ENCODE data around the gene EPHB2. TPM values are rescaled to one million over a fixed set of nuclear protein-coding genes. Genes with fewer than 3 reads are reported as not detected.

The EPHB2 gene
- total RNA-seq, 1 experiment from 2014 or later: 0.45 TPM

DNA sequence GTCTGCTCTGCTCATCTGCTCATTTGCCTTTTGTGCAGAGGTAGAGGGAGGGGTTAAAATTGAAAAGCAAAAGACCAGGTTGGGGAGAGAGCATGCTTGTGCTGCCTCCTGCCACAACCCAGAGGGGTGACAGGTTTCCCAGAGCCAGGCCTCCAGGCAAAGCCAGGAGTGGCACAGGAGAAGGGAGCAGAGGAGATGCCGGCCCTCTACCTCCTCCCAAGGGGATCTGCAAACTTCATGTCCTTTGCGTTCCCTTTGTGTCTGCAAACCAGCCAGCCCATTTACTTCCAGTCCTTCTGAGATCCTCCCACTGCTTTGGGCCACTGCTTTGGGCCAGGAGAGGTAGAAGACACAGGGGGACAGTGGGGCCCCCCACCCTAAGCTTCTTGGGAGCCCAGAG lies 67.8 kb downstream of the EPHB2 start:
- Histone ChIP-seq H3K4me3 (ENCODE audit: low read length) (peak overlapping the region; percentile 17; the same call in 1 of the 2 replicates), H3K9me3 (ENCODE audit: low read length) (no peaks in the 10 kb centered on the region), H2AFZ (ENCODE audit: low read length) (no peak overlapping the region; the same call in 1 of the 2 replicates), H3K9ac (ENCODE audit: low read length) (peak overlapping the region; percentile 48), H3K4me1 (ENCODE audit: low read length) (peaks cover 62% of the 10 kb centered on the region), H3K27ac (ENCODE audit: low read length) (peak overlapping the region; percentile 64), H3K79me2 (ENCODE audit: low read length) (no peaks in the 10 kb centered on the region), H3K9me2 (replicated peaks; ENCODE audit: insufficient read depth, low read length) (no peaks in the 10 kb centered on the region), H3K27me3 (ENCODE audit: low read length) (no peaks in the 10 kb centered on the region), H4K20me1 (ENCODE audit: insufficient read depth, low read depth, low read length) (no peaks in the 10 kb centered on the region), H3K4me2 (ENCODE audit: low read depth, low read length, poor library complexity, severe bottlenecking) (peak overlapping the region; percentile 52), H3K36me3 (ENCODE audit: insufficient read depth, low read length) (no peaks in the 10 kb centered on the region)
- peak; percentile 65 for DNase-seq

DNA sequence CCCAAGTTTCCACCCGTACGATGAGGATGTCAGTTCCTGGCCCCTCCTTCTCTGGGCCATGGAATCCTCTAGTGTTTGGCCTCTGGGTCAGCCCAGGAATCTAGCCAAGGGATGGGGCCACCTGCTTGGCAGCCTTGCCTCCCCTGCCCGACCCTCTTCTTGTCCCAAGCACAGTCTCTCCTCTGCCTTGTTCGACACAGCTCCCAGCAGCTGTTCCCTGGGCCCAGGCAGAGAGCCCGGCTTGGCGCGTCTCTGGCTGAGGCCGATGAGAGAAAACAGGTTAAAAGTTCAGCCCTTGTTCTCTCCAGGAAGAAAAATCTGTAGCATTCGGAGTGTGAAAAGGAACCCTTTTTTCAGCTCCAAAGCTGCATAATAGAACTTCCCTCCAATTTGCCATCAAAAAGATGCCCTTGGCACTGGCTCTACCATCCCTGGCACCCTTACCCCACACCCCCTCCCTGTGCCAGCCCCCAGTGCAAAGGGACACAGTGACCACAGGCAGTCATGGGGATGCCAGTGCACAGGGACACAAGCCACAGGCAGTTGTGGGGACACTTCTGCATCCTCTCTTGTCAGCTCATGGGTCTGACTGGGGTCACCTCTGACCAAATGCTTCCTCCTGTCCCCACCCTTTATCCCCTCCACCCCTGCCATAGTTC lies 68.4 kb downstream of the EPHB2 start:
- Histone ChIP-seq H3K9me2 (replicated peaks; ENCODE audit: insufficient read depth, low read length) (no peaks in the 10 kb centered on the region), H3K9ac (ENCODE audit: low read length) (peak overlapping the region; percentile 48), H4K20me1 (ENCODE audit: insufficient read depth, low read depth, low read length) (no peaks in the 10 kb centered on the region), H3K4me2 (ENCODE audit: low read depth, low read length, poor library complexity, severe bottlenecking) (peak overlapping the region; percentile 52), H3K4me1 (ENCODE audit: low read length) (peaks cover 62% of the 10 kb centered on the region), H3K27me3 (ENCODE audit: low read length) (no peaks in the 10 kb centered on the region), H3K36me3 (ENCODE audit: insufficient read depth, low read length) (no peaks in the 10 kb centered on the region), H3K9me3 (ENCODE audit: low read length) (no peaks in the 10 kb centered on the region), H3K79me2 (ENCODE audit: low read length) (no peaks in the 10 kb centered on the region), H3K4me3 (ENCODE audit: low read length) (peak overlapping the region; percentile 17; the same call in 1 of the 2 replicates), H3K27ac (ENCODE audit: low read length) (peak overlapping the region; percentile 64), H2AFZ (ENCODE audit: low read length) (no peak overlapping the region)
- DNase-seq: no peak

DNA sequence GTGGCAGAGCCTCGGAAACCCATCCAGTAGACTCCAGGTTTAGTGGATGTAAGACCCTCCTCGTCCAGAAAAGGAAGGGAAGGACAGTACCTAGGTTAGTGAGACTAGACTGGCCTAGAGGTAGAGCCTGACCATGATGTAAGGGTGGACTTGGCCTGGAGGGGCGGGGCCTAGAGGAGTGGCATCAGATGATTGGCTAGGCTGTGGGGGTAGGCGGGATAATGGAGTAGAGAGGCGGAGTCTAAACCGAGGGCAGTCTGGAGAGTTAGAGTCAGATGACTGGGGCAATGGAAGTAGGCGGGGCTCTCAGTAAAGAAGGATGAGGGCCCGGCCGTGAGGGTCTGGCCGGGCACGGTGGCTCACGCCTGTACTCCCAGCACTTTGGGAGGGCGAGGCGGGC lies 70.1 kb downstream of the EPHB2 start:
- Histone ChIP-seq H3K79me2 (ENCODE audit: low read length) (no peaks in the 10 kb centered on the region), H3K4me2 (ENCODE audit: low read depth, low read length, poor library complexity, severe bottlenecking) (no peak overlapping the region), H3K9me3 (ENCODE audit: low read length) (no peaks in the 10 kb centered on the region), H3K27me3 (ENCODE audit: low read length) (no peaks in the 10 kb centered on the region), H3K27ac (ENCODE audit: low read length) (no peak overlapping the region), H4K20me1 (ENCODE audit: insufficient read depth, low read depth, low read length) (no peaks in the 10 kb centered on the region), H3K4me1 (ENCODE audit: low read length) (peaks cover 66% of the 10 kb centered on the region), H3K4me3 (ENCODE audit: low read length) (no peak overlapping the region), H3K9me2 (replicated peaks; ENCODE audit: insufficient read depth, low read length) (no peaks in the 10 kb centered on the region), H3K36me3 (ENCODE audit: insufficient read depth, low read length) (no peaks in the 10 kb centered on the region), H3K9ac (ENCODE audit: low read length) (no peak overlapping the region), H2AFZ (ENCODE audit: low read length) (no peak overlapping the region)
- DNase-seq: peak; percentile 81

DNA sequence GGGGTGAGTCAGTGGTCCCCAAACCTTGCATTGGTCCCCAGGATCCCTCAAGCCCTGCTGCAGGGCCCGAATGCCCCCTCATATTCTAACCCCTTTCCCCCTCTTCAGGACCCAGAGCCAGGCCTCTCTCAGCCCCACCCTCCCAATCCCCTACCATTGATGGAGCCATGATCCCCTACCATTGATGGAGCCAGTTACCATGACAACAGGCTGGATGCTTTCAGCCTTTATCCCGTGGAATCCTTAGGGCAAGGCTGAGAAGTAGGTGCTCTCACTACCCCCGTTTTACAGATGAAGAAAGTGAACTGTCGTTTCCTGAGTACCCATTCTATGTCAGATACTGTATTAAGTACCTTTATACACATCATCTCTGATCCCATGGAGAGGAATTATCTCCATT lies 70.8 kb downstream of the EPHB2 start:
- H2AFZ ChIP-seq (ENCODE audit: low read length): no peak overlapping the region
- no peaks in the 10 kb centered on the region for H4K20me1 ChIP-seq (ENCODE audit: insufficient read depth, low read depth, low read length)
- H3K27me3 ChIP-seq (ENCODE audit: low read length): no peaks in the 10 kb centered on the region
- H3K9me3 ChIP-seq (ENCODE audit: low read length): no peaks in the 10 kb centered on the region
- no peaks in the 10 kb centered on the region for H3K36me3 ChIP-seq (ENCODE audit: insufficient read depth, low read length)
- no peaks in the 10 kb centered on the region for H3K79me2 ChIP-seq (ENCODE audit: low read length)
- no peak overlapping the region for H3K4me3 ChIP-seq (ENCODE audit: low read length)
- H3K4me1 ChIP-seq (ENCODE audit: low read length): peaks cover 66% of the 10 kb centered on the region
- no peak overlapping the region for H3K27ac ChIP-seq (ENCODE audit: low read length)
- H3K9me2 ChIP-seq (replicated peaks; ENCODE audit: insufficient read depth, low read length): no peaks in the 10 kb centered on the region
- no peak overlapping the region for H3K9ac ChIP-seq (ENCODE audit: low read length)
- no peak for DNase-seq
- H3K4me2 ChIP-seq (ENCODE audit: low read depth, low read length, poor library complexity, severe bottlenecking): no peak overlapping the region

DNA sequence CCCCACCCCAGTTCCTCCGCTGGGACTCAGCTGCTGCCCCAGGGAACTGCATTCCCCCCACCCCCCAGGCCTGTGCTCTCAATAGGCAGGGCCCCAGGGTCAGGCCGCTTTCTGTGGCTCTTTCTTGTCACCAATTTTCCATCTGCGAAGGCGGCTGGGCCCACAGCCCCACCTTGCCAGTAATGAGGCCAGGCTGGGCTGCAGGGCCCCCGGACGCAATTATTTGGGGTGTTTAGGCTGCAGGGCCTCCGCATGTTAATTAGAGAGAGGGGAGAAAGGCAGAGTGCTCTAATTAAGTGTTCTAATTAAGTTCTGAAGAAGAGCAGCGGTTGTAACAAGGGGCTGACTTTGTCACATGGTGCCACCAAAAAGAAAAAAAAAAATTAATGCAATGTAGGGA lies 71.8 kb downstream of the EPHB2 start:
- Histone ChIP-seq H4K20me1 (ENCODE audit: insufficient read depth, low read depth, low read length) (no peaks in the 10 kb centered on the region), H3K9me3 (ENCODE audit: low read length) (no peaks in the 10 kb centered on the region), H3K36me3 (ENCODE audit: insufficient read depth, low read length) (no peaks in the 10 kb centered on the region), H3K27me3 (ENCODE audit: low read length) (no peaks in the 10 kb centered on the region), H3K4me1 (ENCODE audit: low read length) (peaks cover 65% of the 10 kb centered on the region), H3K79me2 (ENCODE audit: low read length) (no peaks in the 10 kb centered on the region), H2AFZ (ENCODE audit: low read length) (no peak overlapping the region), H3K9ac (ENCODE audit: low read length) (no peak overlapping the region), H3K9me2 (replicated peaks; ENCODE audit: insufficient read depth, low read length) (no peaks in the 10 kb centered on the region), H3K27ac (ENCODE audit: low read length) (no peak overlapping the region; the same call in 1 of the 2 replicates), H3K4me3 (ENCODE audit: low read length) (no peak overlapping the region), H3K4me2 (ENCODE audit: low read depth, low read length, poor library complexity, severe bottlenecking) (no peak overlapping the region)
- no peak for DNase-seq

DNA sequence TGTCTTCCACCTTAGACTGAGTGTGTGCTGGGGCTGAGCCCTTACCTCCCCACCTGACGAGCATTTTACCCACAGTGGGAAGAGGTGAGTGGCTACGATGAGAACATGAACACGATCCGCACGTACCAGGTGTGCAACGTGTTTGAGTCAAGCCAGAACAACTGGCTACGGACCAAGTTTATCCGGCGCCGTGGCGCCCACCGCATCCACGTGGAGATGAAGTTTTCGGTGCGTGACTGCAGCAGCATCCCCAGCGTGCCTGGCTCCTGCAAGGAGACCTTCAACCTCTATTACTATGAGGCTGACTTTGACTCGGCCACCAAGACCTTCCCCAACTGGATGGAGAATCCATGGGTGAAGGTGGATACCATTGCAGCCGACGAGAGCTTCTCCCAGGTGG lies 73.7 kb downstream of the EPHB2 start:
- H3K4me3 ChIP-seq (ENCODE audit: low read length): no peak overlapping the region
- H3K9me3 ChIP-seq (ENCODE audit: low read length): no peaks in the 10 kb centered on the region
- no peaks in the 10 kb centered on the region for H3K79me2 ChIP-seq (ENCODE audit: low read length)
- no peaks in the 10 kb centered on the region for H4K20me1 ChIP-seq (ENCODE audit: insufficient read depth, low read depth, low read length)
- H3K27ac ChIP-seq (ENCODE audit: low read length): no peak overlapping the region
- H3K4me1 ChIP-seq (ENCODE audit: low read length): peaks cover 55% of the 10 kb centered on the region
- H3K9me2 ChIP-seq (replicated peaks; ENCODE audit: insufficient read depth, low read length): no peaks in the 10 kb centered on the region
- DNase-seq: no peak
- no peak overlapping the region for H3K4me2 ChIP-seq (ENCODE audit: low read depth, low read length, poor library complexity, severe bottlenecking)
- H3K9ac ChIP-seq (ENCODE audit: low read length): no peak overlapping the region
- H3K36me3 ChIP-seq (ENCODE audit: insufficient read depth, low read length): no peaks in the 10 kb centered on the region
- H3K27me3 ChIP-seq (ENCODE audit: low read length): no peaks in the 10 kb centered on the region
- H2AFZ ChIP-seq (ENCODE audit: low read length): no peak overlapping the region

DNA sequence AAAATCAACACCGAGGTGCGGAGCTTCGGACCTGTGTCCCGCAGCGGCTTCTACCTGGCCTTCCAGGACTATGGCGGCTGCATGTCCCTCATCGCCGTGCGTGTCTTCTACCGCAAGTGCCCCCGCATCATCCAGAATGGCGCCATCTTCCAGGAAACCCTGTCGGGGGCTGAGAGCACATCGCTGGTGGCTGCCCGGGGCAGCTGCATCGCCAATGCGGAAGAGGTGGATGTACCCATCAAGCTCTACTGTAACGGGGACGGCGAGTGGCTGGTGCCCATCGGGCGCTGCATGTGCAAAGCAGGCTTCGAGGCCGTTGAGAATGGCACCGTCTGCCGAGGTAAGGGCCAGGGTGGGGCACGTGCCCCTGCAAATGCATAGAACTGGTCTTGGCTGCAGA lies 74.1 kb downstream of the EPHB2 start:
- Histone ChIP-seq H3K4me2 (ENCODE audit: low read depth, low read length, poor library complexity, severe bottlenecking) (no peak overlapping the region), H3K27me3 (ENCODE audit: low read length) (no peaks in the 10 kb centered on the region)

DNA sequence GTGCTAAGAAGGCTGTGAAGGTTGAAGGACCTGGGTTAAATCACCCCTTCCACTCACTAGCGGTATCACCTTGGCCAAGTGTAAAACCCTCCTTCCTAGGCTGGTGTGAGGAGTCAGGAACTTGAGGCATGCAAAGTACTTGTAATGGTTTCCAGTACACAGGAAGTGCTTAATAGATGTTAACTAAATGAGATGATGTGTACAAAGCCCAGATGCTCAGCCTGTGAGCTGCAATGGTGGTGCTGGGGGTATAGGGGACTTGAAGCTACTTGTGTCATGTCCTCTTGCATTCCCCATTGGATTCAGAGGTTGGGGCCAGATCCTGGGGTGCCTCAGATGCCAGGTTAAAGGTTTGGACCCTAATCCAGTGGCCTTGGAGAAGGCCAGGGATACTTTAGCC lies 75.5 kb downstream of the EPHB2 start:
- no peak for DNase-seq
- no peak overlapping the region for H3K9ac ChIP-seq (ENCODE audit: low read length)
- H3K9me2 ChIP-seq (replicated peaks; ENCODE audit: insufficient read depth, low read length): no peaks in the 10 kb centered on the region
- H3K9me3 ChIP-seq (ENCODE audit: low read length): no peaks in the 10 kb centered on the region
- no peak overlapping the region for H3K4me3 ChIP-seq (ENCODE audit: low read length)
- H3K27me3 ChIP-seq (ENCODE audit: low read length): no peaks in the 10 kb centered on the region
- peaks cover 45% of the 10 kb centered on the region for H3K4me1 ChIP-seq (ENCODE audit: low read length)
- H2AFZ ChIP-seq (ENCODE audit: low read length): no peak overlapping the region
- H3K79me2 ChIP-seq (ENCODE audit: low read length): no peaks in the 10 kb centered on the region
- H3K4me2 ChIP-seq (ENCODE audit: low read depth, low read length, poor library complexity, severe bottlenecking): no peak overlapping the region
- H3K36me3 ChIP-seq (ENCODE audit: insufficient read depth, low read length): no peaks in the 10 kb centered on the region
- H3K27ac ChIP-seq (ENCODE audit: low read length): no peak overlapping the region
- no peaks in the 10 kb centered on the region for H4K20me1 ChIP-seq (ENCODE audit: insufficient read depth, low read depth, low read length)

More for the DNA sequence above, 74.1 kb downstream of the EPHB2 start:
- no peaks in the 10 kb centered on the region for H3K9me2 ChIP-seq (replicated peaks; ENCODE audit: insufficient read depth, low read length)
- H3K9ac ChIP-seq (ENCODE audit: low read length): no peak overlapping the region
- no peaks in the 10 kb centered on the region for H3K9me3 ChIP-seq (ENCODE audit: low read length)
- no peak for DNase-seq
- H3K4me3 ChIP-seq (ENCODE audit: low read length): no peak overlapping the region
- H3K4me1 ChIP-seq (ENCODE audit: low read length): peaks cover 51% of the 10 kb centered on the region
- no peak overlapping the region for H2AFZ ChIP-seq (ENCODE audit: low read length)
- no peak overlapping the region for H3K27ac ChIP-seq (ENCODE audit: low read length)
- H4K20me1 ChIP-seq (ENCODE audit: insufficient read depth, low read depth, low read length): no peaks in the 10 kb centered on the region
- H3K79me2 ChIP-seq (ENCODE audit: low read length): no peaks in the 10 kb centered on the region
- no peaks in the 10 kb centered on the region for H3K36me3 ChIP-seq (ENCODE audit: insufficient read depth, low read length)

Data from Karpas-422 (cell line).